CD14-positive monocyte (primary cell): ENCODE measurements around the gene DOCK1. TPM values are rescaled to one million over a fixed set of nuclear protein-coding genes. Genes with fewer than 3 reads are reported as not detected.

Experiments
- DNase-seq, 3 donors: peaks; one replicate each; pipeline ENCODE4 v3.0.0-alpha.2; 2011 to 2022
- H2AFZ ChIP-seq: 2 replicates; pipeline ENCODE4 v1.6.0; 2012; ENCODE audit warnings: mild to moderate bottlenecking, low read depth, low read length, inconsistent platforms; ENCODE audit not compliant: insufficient read depth, poor library complexity, severe bottlenecking
- H3K27ac ChIP-seq, 2 donors: 1 replicate in 1 of 2; 2 replicates in 1 of 2; pipeline ENCODE4 v1.5.1; 2012 to 2013; ENCODE audit warnings: low read length in 2 of 2, control low read depth in 1 of 2, inconsistent platforms in 1 of 2, low read depth in 1 of 2, mild to moderate bottlenecking in 1 of 2
- H3K27me3 ChIP-seq, 2 donors: one replicate each; pipeline versions ENCODE4 v1.6.0 to v1.6.1; 2011 to 2013; ENCODE audit warnings: low read length in 2 of 2; ENCODE audit not compliant: control insufficient read depth in 2 of 2, insufficient read depth in 2 of 2
- H3K36me3 ChIP-seq, 2 donors: replicated peaks in 1 of 2; 1 replicate in 1 of 2; 2 replicates in 1 of 2; pipeline versions ENCODE4 v1.5.1 to v1.6.1; 2012 to 2013; ENCODE audit warnings: low read length in 2 of 2, control low read depth in 1 of 2, inconsistent platforms in 1 of 2, mild to moderate bottlenecking in 1 of 2; ENCODE audit not compliant: insufficient read depth in 2 of 2, control insufficient read depth in 1 of 2
- H3K4me1 ChIP-seq, 2 donors: 1 replicate in 1 of 2; 2 replicates in 1 of 2; pipeline versions ENCODE4 v1.5.1 to v1.6.1; 2012 to 2013; ENCODE audit warnings: low read length in 2 of 2, control low read depth in 1 of 2, inconsistent platforms in 1 of 2, mild to moderate bottlenecking in 1 of 2, moderate library complexity in 1 of 2; ENCODE audit not compliant: insufficient read depth in 2 of 2, control insufficient read depth in 1 of 2
- H3K4me2 ChIP-seq: replicated peaks from 2 replicates; pipeline ENCODE3; 2012; ENCODE audit warnings: low read length, moderate library complexity, mild to moderate bottlenecking; ENCODE audit not compliant: poor library complexity, severe bottlenecking; ENCODE audit errors: extremely low read depth
- H3K4me3 ChIP-seq, 3 experiments: fragments of 200-600 bp in 1 of 3; sonication (generic) in 1 of 3; replicated peaks in 1 of 3; 1 replicate in 2 of 3; 2 replicates in 1 of 3; pipeline ENCODE4 v1.5.1; 2011 to 2013; ENCODE audit warnings: low read length in 3 of 3, mild to moderate bottlenecking in 3 of 3, control low read depth in 2 of 3, low read depth in 2 of 3, inconsistent platforms in 1 of 3, moderate library complexity in 1 of 3
- H3K79me2 ChIP-seq: 2 replicates; pipeline ENCODE4 v1.6.0; 2012; ENCODE audit warnings: mild to moderate bottlenecking, control low read depth, inconsistent platforms, low read length, moderate library complexity; ENCODE audit not compliant: insufficient read depth
- H3K9ac ChIP-seq: 2 replicates; pipeline ENCODE4 v1.6.0; 2017; ENCODE audit warnings: low read length, mild to moderate bottlenecking; ENCODE audit not compliant: insufficient read depth, poor library complexity, severe bottlenecking
- H3K9me3 ChIP-seq, 2 donors: replicated peaks in 1 of 2; 1 replicate in 1 of 2; 2 replicates in 1 of 2; pipeline versions ENCODE4 v1.5.1 to v1.6.1; 2012 to 2013; ENCODE audit warnings: low read length in 2 of 2, control low read depth in 1 of 2; ENCODE audit not compliant: control insufficient read depth in 1 of 2, insufficient read depth in 1 of 2
- H4K20me1 ChIP-seq: 2 replicates; pipeline ENCODE4 v1.6.0; 2012; ENCODE audit warnings: mild to moderate bottlenecking, low read length, control low read depth, moderate library complexity; ENCODE audit not compliant: insufficient read depth
- H3K27ac Mint-ChIP-seq, 7 donors: one replicate each; pipeline ENCODE4 v1.8.0; 2020; ENCODE audit warnings: mild to moderate bottlenecking in 7 of 7, mixed read lengths in 7 of 7, moderate library complexity in 6 of 7, inconsistent platforms in 2 of 7
- H3K27me3 Mint-ChIP-seq, 3 donors: one replicate each; pipeline ENCODE4 v1.8.0; 2021 to 2022; ENCODE audit warnings: low read depth in 3 of 3, mild to moderate bottlenecking in 3 of 3, mixed read lengths in 3 of 3, moderate library complexity in 3 of 3, inconsistent platforms in 1 of 3
- H3K36me3 Mint-ChIP-seq, 2 donors: one replicate each; pipeline ENCODE4 v1.8.0; 2020; ENCODE audit warnings: mixed read lengths in 2 of 2, inconsistent platforms in 1 of 2, mild to moderate bottlenecking in 1 of 2
- H3K4me1 Mint-ChIP-seq: one replicate; pipeline ENCODE4 v1.8.0; 2020; ENCODE audit warnings: mild to moderate bottlenecking, mixed read lengths
- H3K4me3 Mint-ChIP-seq, 2 donors: one replicate each; pipeline ENCODE4 v1.8.0; 2020; ENCODE audit warnings: mild to moderate bottlenecking in 2 of 2, mixed read lengths in 2 of 2, moderate library complexity in 1 of 2
- H3K9me3 Mint-ChIP-seq, 7 donors: one replicate each; pipeline ENCODE4 v1.8.0; 2020 to 2022; ENCODE audit warnings: mixed read lengths in 7 of 7, mild to moderate bottlenecking in 6 of 7, moderate library complexity in 6 of 7, inconsistent platforms in 2 of 7
- WGBS: methylation state at CpG from one replicate; pipeline ENCODE4 v1.1.5; 2013; ENCODE audit warnings: missing lambda C conversion rate; ENCODE audit not compliant: insufficient coverage; 5-methylcytosine and 5-hydroxymethylcytosine counted together
- intact Hi-C, 2 donors: fragments of 100-400 bp; cut with micrococcal nuclease; formaldehyde crosslinking; loops; one replicate each; pipeline versions ENCODE4 v1.15.0 to v1.15.1; 2023
- polyA plus RNA-seq, 3 donors: library from polyadenylated mRNA; depleted of rRNA in 1 of 3; unstranded in 2 of 3; stranded (reverse) in 1 of 3; fragments of 300-500 nt in 2 of 3; fragments of >200 nt in 1 of 3; fragmentation: Illumina TruSeq in 2 of 3; gene quantifications; 1 replicate in 2 of 3; 2 replicates in 1 of 3; pipeline ENCODE4 v1.2.3, GENCODE V29; 2012 to 2021
- TF ChIP-seq, protein P1 (sequence below): fragments of 200-600 bp; IDR thresholded peaks from one replicate; pipeline ENCODE4 v1.8.0; 2022; ENCODE audit warnings: antibody characterized with exemption, mild to moderate bottlenecking

DOCK1 gene
- polyA plus RNA-seq, 3 donors: 0.31 to 0.35 TPM; not detected in 1

DNA sequence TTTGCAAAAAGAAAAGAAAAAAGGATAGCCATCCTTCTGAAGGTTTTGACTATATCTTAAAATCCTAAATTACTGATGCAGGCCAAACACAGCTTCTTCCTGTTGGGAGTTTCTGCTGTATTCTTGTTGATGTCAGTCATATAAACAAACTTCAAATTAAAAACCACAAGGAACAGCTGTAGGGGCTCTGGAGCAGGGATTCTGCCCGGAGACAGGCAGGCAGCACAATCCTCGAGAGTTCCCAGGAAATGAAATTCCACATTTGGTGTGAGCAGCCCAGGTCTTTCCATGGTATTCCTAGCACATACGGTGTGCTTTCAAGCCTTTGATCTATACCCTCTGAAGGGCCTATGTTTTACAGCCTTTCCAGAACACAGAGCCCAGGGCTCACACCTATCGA, 248.0 kb downstream of the DOCK1 start:
- H2AFZ ChIP-seq: no peak overlapping the region
- no peak overlapping the region for H3K4me3 ChIP-seq
- TF ChIP-seq, protein P1, sequence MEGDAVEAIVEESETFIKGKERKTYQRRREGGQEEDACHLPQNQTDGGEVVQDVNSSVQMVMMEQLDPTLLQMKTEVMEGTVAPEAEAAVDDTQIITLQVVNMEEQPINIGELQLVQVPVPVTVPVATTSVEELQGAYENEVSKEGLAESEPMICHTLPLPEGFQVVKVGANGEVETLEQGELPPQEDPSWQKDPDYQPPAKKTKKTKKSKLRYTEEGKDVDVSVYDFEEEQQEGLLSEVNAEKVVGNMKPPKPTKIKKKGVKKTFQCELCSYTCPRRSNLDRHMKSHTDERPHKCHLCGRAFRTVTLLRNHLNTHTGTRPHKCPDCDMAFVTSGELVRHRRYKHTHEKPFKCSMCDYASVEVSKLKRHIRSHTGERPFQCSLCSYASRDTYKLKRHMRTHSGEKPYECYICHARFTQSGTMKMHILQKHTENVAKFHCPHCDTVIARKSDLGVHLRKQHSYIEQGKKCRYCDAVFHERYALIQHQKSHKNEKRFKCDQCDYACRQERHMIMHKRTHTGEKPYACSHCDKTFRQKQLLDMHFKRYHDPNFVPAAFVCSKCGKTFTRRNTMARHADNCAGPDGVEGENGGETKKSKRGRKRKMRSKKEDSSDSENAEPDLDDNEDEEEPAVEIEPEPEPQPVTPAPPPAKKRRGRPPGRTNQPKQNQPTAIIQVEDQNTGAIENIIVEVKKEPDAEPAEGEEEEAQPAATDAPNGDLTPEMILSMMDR: no peak
- H3K4me1 Mint-ChIP-seq: peaks cover 19% of the 10 kb centered on the region
- no peak overlapping the region for H3K4me3 Mint-ChIP-seq
- no peak overlapping the region for H3K27ac Mint-ChIP-seq
- H3K4me1 ChIP-seq: peaks cover 12 to 13% of the 10 kb centered on the region in 2 donors
- H3K79me2 ChIP-seq: no peaks in the 10 kb centered on the region
- no peaks in the 10 kb centered on the region for H4K20me1 ChIP-seq
- no peaks in the 10 kb centered on the region for H3K9me3 ChIP-seq
- no peak overlapping the region for H3K27ac ChIP-seq
- intact Hi-C loops: no loop called here
- no peak for DNase-seq
- WGBS: 86% methylated on average over 3 of the region's 4 CpGs
- no peak overlapping the region for H3K9ac ChIP-seq
- no peaks in the 10 kb centered on the region for H3K27me3 ChIP-seq
- no peaks in the 10 kb centered on the region for H3K36me3 Mint-ChIP-seq
- H3K36me3 ChIP-seq: no peaks in the 10 kb centered on the region
- H3K4me2 ChIP-seq: no peak overlapping the region
- no peaks in the 10 kb centered on the region for H3K9me3 Mint-ChIP-seq
- H3K27me3 Mint-ChIP-seq: no peaks in the 10 kb centered on the region

DNA sequence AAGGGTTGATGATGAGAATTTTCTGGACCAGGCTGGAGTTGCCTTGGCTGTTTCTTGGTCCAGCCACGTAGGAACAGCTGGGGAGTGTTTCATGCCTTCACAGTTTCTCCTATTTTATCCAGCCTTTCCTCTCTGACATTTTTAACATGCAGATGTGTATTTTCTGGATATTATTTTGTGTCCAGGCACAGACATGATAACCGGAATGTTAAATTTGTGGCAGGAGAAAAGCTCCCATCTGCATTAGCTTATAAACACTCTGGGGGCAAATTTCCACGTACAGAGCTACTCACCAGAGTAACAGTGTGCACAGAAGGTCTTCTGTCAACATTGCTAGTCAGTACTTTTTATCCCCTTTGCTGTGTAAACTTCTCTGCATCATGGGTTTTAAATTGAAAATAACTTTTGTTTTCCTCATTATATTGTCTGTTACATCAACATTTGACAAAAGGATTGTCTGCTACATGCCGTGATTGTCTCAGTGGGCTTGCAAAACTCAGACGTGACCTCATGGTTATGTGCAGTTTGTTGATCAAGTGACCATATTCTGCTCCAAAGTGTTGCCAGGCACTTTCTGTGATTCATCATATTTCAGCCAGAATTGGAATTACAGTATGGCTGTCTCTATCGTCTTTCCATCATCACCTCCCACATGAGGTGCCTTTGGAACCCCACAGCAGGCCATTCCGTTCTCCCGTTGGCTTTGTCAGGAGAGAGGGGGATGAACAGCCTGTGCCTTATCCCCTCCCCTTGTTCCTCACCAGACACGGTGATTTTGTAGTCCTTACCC, 249.8 kb downstream of the DOCK1 start:
- H3K9ac ChIP-seq: no peak overlapping the region
- H2AFZ ChIP-seq: no peak overlapping the region
- no peaks in the 10 kb centered on the region for H3K4me1 ChIP-seq
- no peaks in the 10 kb centered on the region for H3K36me3 ChIP-seq
- H3K4me3 ChIP-seq: no peak overlapping the region
- Mint-ChIP-seq H3K9me3 (no peaks in the 10 kb centered on the region), H3K4me1 (peaks cover under 1% of the 10 kb centered on the region), H3K4me3 (no peak overlapping the region), H3K27ac (no peak overlapping the region), H3K36me3 (no peaks in the 10 kb centered on the region), H3K27me3 (peaks cover 0 to 1% (median 0%) of the 10 kb centered on the region in 3 donors)
- no peaks in the 10 kb centered on the region for H3K79me2 ChIP-seq
- H4K20me1 ChIP-seq: no peaks in the 10 kb centered on the region
- TF ChIP-seq, protein P1: no peak
- no peak overlapping the region for H3K4me2 ChIP-seq
- no peaks in the 10 kb centered on the region for H3K27me3 ChIP-seq
- no peaks in the 10 kb centered on the region for H3K9me3 ChIP-seq
- no peak overlapping the region for H3K27ac ChIP-seq
- intact Hi-C loops: no loop called here
- 94% methylated on average over 4 of the region's 9 CpGs for WGBS
- no peak for DNase-seq
